Ureter (tissue), 1 donor: ENCODE data around the gene DNM1L. TPM values are rescaled to one million over a fixed set of nuclear protein-coding genes. Genes with fewer than 3 reads are reported as not detected.

Experiments used
- DNase-seq: peaks from one replicate; pipeline ENCODE4 v3.0.0-alpha.2; 2020; ENCODE audit warnings: low spot score
- total RNA-seq: library from RNA; stranded (reverse); gene quantifications from one replicate; pipeline ENCODE4 v1.2.4, GENCODE V29; 2023
- donor health status: DM: yes; HTN: yes; CAD: no.

Gene DNM1L
- total RNA-seq, 1 donor from 2014 or later = 104 TPM

- DNase-seq = no peak
Measured at GRCh38 chr12:32756476-32757066, 77.5 kb downstream of the DNM1L start.

GRCh38 chr12:32757157-32757556 is 78.1 kb downstream of the DNM1L start:
- DNase-seq = no peak

- DNase-seq = no peak
Measured at GRCh38 chr12:32761716-32762115, 82.6 kb downstream of the DNM1L start.

- DNase-seq = no peak
Measured at GRCh38 chr12:32765906-32766305, 86.8 kb downstream of the DNM1L start.

GRCh38 chr12:32768518-32768917 is 89.4 kb downstream of the DNM1L start:
- no peak for DNase-seq

GRCh38 chr12:32770141-32770540 is 91.0 kb downstream of the DNM1L start:
- DNase-seq = no peak

- DNase-seq = no peak
Measured at GRCh38 chr12:32773691-32774090, 94.6 kb downstream of the DNM1L start.

GRCh38 chr12:32776258-32776657 is 97.2 kb downstream of the DNM1L start:
- DNase-seq = no peak

- DNase-seq = no peak
Measured at GRCh38 chr12:32777159-32777558, 98.1 kb downstream of the DNM1L start.

GRCh38 chr12:32777691-32778175 is 98.6 kb downstream of the DNM1L start:
- DNase-seq = no peak

GRCh38 chr12:32780071-32780470 is 101.0 kb downstream of the DNM1L start:
- DNase-seq = no peak

GRCh38 chr12:32783029-32783428 is 103.9 kb downstream of the DNM1L start:
- DNase-seq = no peak

- DNase-seq = no peak
Measured at GRCh38 chr12:32785557-32785956, 106.5 kb downstream of the DNM1L start.

- DNase-seq = no peak
Measured at GRCh38 chr12:32788405-32788804, 109.3 kb downstream of the DNM1L start.

- DNase-seq = no peak
Measured at GRCh38 chr12:32789446-32789845, 110.3 kb downstream of the DNM1L start.

GRCh38 chr12:32789916-32790315 is 110.8 kb downstream of the DNM1L start:
- no peak for DNase-seq

- no peak for DNase-seq
Measured at GRCh38 chr12:32794281-32794680, 115.2 kb downstream of the DNM1L start.

Other genes with a start within 250 kb of the DNM1L start
- 25.8 TPM for gene YARS2, start 76.6 kb downstream of the DNM1L start, total RNA-seq
- gene PKP2, start 217.5 kb downstream of the DNM1L start, total RNA-seq = 25.3 TPM